Testis (tissue), 3 donors: ENCODE measurements around the gene MIB2. TPM values are rescaled to one million over a fixed set of nuclear protein-coding genes. Genes with fewer than 3 reads are reported as not detected.

Source experiments
- DNase-seq: peaks from one replicate; pipeline ENCODE4 v3.0.0-alpha.2; 2019
- H3K27ac ChIP-seq, 2 donors: fragments of 200-600 bp; sonication (generic); one replicate each; pipeline ENCODE4 v1.5.1; 2019
- H3K27me3 ChIP-seq: fragments of 200-600 bp; sonication (generic); one replicate; pipeline ENCODE4 v1.5.1; 2019
- H3K36me3 ChIP-seq: fragments of 200-600 bp; sonication (generic); one replicate; pipeline ENCODE4 v1.5.1; 2017; ENCODE audit warnings: low read depth; ENCODE audit errors: missing control alignments
- H3K4me1 ChIP-seq: fragments of 200-600 bp; sonication (generic); one replicate; pipeline ENCODE4 v1.5.1; 2019
- H3K4me3 ChIP-seq, 2 donors: fragments of 200-600 bp; sonication (generic); one replicate each; pipeline ENCODE4 v1.5.1; 2017 to 2019
- H3K9me3 ChIP-seq: fragments of 200-600 bp; sonication (generic); one replicate; pipeline ENCODE4 v1.5.1; 2017
- CTCF ChIP-seq, 3 experiments: fragments of 450-650 bp in 2 of 3; fragments of 200-600 bp in 1 of 3; sonication (generic) in 1 of 3; IDR thresholded peaks; one replicate each; pipeline ENCODE4 v1.5.1; 2016 to 2019; ENCODE audit warnings: antibody characterized with exemption in 3 of 3, mild to moderate bottlenecking in 2 of 3, moderate library complexity in 1 of 3
- POLR2A ChIP-seq: fragments of 450-650 bp; IDR thresholded peaks from one replicate; pipeline ENCODE4 v1.6.1; 2017; ENCODE audit warnings: antibody characterized with exemption, mild to moderate bottlenecking, moderate library complexity
- WGBS, 2 donors: methylation state at CpG; one replicate each; pipeline ENCODE4 v1.1.5; 2018; 5-methylcytosine and 5-hydroxymethylcytosine counted together
- intact Hi-C: fragments of 100-400 bp; cut with DNase I; formaldehyde crosslinking; loops from one replicate; pipeline ENCODE4 v1.15.1; 2023; ENCODE audit warnings: low total_unique reads
- polyA plus RNA-seq: library from polyadenylated mRNA; stranded (reverse); fragments of 350-450 nt; fragmentation: Illumina TruSeq; extraction: RNeasy Lipid Tissue Mini Kit (QIAGEN cat#74804); gene quantifications from one replicate; pipeline ENCODE4 v1.2.3, GENCODE V29; 2014; ENCODE audit warnings: low read depth, low replicate concordance; ENCODE audit not compliant: insufficient read depth
- total RNA-seq, 2 donors: library from RNA; depleted of rRNA; stranded (reverse); fragments of >200 nt; gene quantifications; one replicate each; pipeline ENCODE4 v1.2.3, GENCODE V29; 2016

Gene MIB2
- total and polyA plus RNA-seq, 3 donors from 2014 or later = 38.7 to 172 (median 154) TPM

GRCh38 chr1:1620433-1621139 is 5.3 kb downstream of the MIB2 start:
- no peaks in the 10 kb centered on the region for H3K36me3 ChIP-seq

GRCh38 chr1:1621173-1622009 is 6.1 kb downstream of the MIB2 start:
- no peak for DNase-seq

More at GRCh38 chr1:1620433-1621139, 5.3 kb downstream of the MIB2 start:
- no peak for DNase-seq
- Histone ChIP-seq H3K27me3 (no peaks in the 10 kb centered on the region), H3K27ac (no peak overlapping the region), H3K4me1 (peaks cover 11% of the 10 kb centered on the region), H3K4me3 (no peak overlapping the region), H3K9me3 (no peaks in the 10 kb centered on the region)
- intact Hi-C loops = no loop called here
- WGBS, 2 donors = 90 to 95% methylated on average over 4 to 16 of the region's 16 CpGs
- TF ChIP-seq CTCF (IDR thresholded peaks at IDR 0.05) (no peak), POLR2A (no peak)

GRCh38 chr1:1622010-1622787 is 6.9 kb downstream of the MIB2 start:
- H3K36me3 ChIP-seq = no peaks in the 10 kb centered on the region

More at GRCh38 chr1:1621173-1622009, 6.1 kb downstream of the MIB2 start:
- Histone ChIP-seq H3K9me3 (no peaks in the 10 kb centered on the region), H3K27ac (no peak overlapping the region), H3K4me3 (no peak overlapping the region), H3K36me3 (no peaks in the 10 kb centered on the region), H3K27me3 (no peaks in the 10 kb centered on the region), H3K4me1 (peaks cover 10% of the 10 kb centered on the region)
- intact Hi-C loops = no loop called here
- TF ChIP-seq POLR2A = no peak
- no peak for TF ChIP-seq CTCF (IDR thresholded peaks at IDR 0.05)
- 84 to 90% methylated on average over 12 to 31 of the region's 31 CpGs for WGBS, 2 donors

GRCh38 chr1:1622788-1623094 is 7.4 kb downstream of the MIB2 start:
- no peak for TF ChIP-seq CTCF (IDR thresholded peaks at IDR 0.05)
- no peak for TF ChIP-seq POLR2A
- H3K9me3 ChIP-seq = no peaks in the 10 kb centered on the region
- H3K27me3 ChIP-seq = no peaks in the 10 kb centered on the region
- H3K4me1 ChIP-seq = no peaks in the 10 kb centered on the region
- no peak overlapping the region for H3K27ac ChIP-seq
- no peak overlapping the region for H3K4me3 ChIP-seq
- 91 to 92% methylated on average over 12 to 17 of the region's 17 CpGs for WGBS, 2 donors
- H3K36me3 ChIP-seq = no peaks in the 10 kb centered on the region
- DNase-seq = no peak
- intact Hi-C loops = no loop called here

More at GRCh38 chr1:1622010-1622787, 6.9 kb downstream of the MIB2 start:
- Histone ChIP-seq H3K4me1 (peaks cover 1% of the 10 kb centered on the region), H3K27ac (no peak overlapping the region), H3K27me3 (no peaks in the 10 kb centered on the region), H3K9me3 (no peaks in the 10 kb centered on the region), H3K4me3 (no peak overlapping the region)
- 88% methylated on average over 13 to 21 of the region's 21 CpGs for WGBS, 2 donors
- DNase-seq = no peak
- no peak for TF ChIP-seq CTCF (IDR thresholded peaks at IDR 0.05)
- intact Hi-C loops = no loop called here
